NB4 (cell line): Measurements from ENCODE around the gene KLHL10.
A peak's percentile ranks its signal among the peaks of the same experiment; 100 is the strongest.
"Not testable (repeated sequence)": the region's sequence is repeated elsewhere in the genome, so short reads cannot be mapped to it uniquely, and the experiment has no call there.

Experiments used
- DNase-seq: peaks from one replicate; pipeline ENCODE4 v3.0.0; 2010; ENCODE audit warnings: low read depth
- H3K4me3 ChIP-seq: one replicate; pipeline ENCODE4 v1.5.1; 2011; ENCODE audit warnings: mild to moderate bottlenecking, low read depth, low read length, moderate library complexity
- CTCF ChIP-seq: IDR thresholded peaks from one replicate; pipeline ENCODE4 v1.5.1; 2012; ENCODE audit warnings: low read depth, low read length
- MAX ChIP-seq: IDR thresholded peaks from 2 replicates; pipeline ENCODE4 v1.6.1; 2011; ENCODE audit warnings: low read depth, low read length
- MYC ChIP-seq: IDR thresholded peaks from 2 replicates; pipeline ENCODE4 v1.6.1; 2011; ENCODE audit warnings: low read depth, low read length
- POLR2A ChIP-seq: IDR thresholded peaks from 2 replicates; pipeline ENCODE4 v1.6.1; 2011; ENCODE audit warnings: mild to moderate bottlenecking; ENCODE audit not compliant: insufficient read length; ENCODE audit errors: extremely low read depth

KLHL10 gene

DNA sequence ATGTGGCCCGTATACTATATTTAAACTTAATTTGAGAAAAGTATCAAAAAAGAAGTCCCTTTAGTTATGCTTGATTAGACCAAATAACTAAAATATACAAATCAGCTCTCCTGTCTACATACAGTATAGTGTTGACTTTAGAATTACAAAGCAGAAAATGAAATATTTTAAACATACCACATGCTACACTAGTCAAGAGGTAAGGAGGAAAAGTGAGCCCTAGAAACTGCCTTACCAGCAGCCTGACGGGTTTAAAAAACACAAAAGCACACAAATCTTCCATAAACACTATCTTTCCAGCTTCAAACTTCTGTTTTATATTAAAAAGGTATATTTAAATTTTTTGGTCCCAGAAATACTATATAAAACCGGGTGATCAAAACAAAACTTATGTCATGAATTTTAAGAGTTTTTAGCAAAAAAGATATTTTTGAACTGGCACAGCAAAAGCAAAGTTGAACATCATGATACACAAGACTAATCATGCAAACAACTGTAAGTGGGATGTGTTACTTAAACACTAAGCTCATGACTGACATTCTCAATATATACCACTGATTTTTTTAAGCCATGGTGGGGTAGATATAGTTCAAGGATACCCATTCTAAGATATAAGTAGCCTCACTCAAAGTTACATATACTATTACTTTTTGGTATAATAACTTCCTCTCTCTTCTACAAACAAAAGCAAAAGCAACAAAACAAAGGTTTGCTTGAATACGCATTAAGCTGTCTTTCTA, 11.8 kb downstream of the KLHL10 start:
- TF ChIP-seq CTCF (no peak), MAX (no peak), MYC (no peak), POLR2A (no peak)
- H3K4me3 ChIP-seq: no peak overlapping the region
- no peak for DNase-seq

DNA sequence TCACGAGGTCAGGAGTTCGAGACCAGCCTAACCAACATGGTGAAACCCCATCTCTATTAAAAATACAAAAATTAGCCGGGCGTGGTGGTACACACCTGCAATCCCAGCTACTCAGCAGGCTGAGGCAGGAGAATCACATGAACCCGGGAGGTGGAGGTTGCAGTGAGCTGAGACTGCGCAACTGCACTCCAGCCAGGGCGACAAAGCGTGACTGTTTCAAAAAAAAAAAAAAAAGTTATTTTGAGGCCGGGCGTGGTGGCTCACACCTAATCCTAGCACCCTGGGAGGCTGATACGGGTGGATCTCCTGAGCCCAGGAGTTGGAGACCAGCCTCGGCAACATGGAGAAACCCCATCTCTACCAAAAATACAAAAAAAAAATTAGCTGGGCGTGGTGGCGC, 13.8 kb downstream of the KLHL10 start:
- not testable (repeated sequence) for H3K4me3 ChIP-seq, DNase-seq

DNA sequence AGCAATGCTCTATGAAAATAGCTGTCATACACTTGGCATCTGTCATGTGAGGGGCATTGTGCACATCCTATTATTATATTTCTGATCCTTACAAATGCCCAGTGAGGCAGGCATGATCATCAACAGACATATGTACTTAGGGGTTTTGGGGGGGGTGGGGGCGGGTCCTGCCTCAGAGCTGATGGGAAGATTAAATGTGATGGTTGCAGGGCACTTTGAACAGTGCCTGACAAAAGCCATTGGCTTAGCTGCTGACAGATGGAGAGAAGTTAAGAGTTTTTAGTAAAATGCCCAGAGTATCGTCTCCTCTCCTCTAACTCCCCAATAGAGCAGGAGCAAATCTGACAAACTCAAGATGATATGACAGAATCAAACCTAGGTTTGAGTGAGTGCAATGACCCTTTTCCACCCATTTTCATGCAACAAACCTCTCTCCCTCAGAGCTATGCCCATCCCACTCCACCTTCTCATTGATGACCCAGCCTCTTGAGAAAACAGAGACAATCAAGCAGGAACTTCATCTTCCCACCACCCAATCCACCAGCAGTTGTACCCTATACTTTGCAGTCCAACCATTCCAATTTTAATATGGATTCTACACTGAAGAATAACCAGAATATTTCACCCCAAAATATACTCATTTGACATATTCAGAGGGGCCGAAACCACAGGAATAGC, 22.8 kb downstream of the KLHL10 start:
- TF ChIP-seq MYC: no peak
- TF ChIP-seq CTCF: no peak
- TF ChIP-seq MAX: no peak
- TF ChIP-seq POLR2A: no peak
- no peak for DNase-seq
- H3K4me3 ChIP-seq: no peak overlapping the region

GRCh38 chr17:41863074-41863848, 25.6 kb downstream of the KLHL10 start:
- no peak for TF ChIP-seq CTCF
- no peak for TF ChIP-seq MAX
- no peak for TF ChIP-seq POLR2A
- TF ChIP-seq MYC: no peak
- peak overlapping the region; percentile 14 for H3K4me3 ChIP-seq
- DNase-seq: no peak

GRCh38 chr17:41864498-41864835, 26.8 kb downstream of the KLHL10 start:
- H3K4me3 ChIP-seq: peak overlapping the region; percentile 73
- DNase-seq: no peak
- TF ChIP-seq MYC (no peak), MAX (no peak), CTCF (no peak), POLR2A (no peak)

DNA sequence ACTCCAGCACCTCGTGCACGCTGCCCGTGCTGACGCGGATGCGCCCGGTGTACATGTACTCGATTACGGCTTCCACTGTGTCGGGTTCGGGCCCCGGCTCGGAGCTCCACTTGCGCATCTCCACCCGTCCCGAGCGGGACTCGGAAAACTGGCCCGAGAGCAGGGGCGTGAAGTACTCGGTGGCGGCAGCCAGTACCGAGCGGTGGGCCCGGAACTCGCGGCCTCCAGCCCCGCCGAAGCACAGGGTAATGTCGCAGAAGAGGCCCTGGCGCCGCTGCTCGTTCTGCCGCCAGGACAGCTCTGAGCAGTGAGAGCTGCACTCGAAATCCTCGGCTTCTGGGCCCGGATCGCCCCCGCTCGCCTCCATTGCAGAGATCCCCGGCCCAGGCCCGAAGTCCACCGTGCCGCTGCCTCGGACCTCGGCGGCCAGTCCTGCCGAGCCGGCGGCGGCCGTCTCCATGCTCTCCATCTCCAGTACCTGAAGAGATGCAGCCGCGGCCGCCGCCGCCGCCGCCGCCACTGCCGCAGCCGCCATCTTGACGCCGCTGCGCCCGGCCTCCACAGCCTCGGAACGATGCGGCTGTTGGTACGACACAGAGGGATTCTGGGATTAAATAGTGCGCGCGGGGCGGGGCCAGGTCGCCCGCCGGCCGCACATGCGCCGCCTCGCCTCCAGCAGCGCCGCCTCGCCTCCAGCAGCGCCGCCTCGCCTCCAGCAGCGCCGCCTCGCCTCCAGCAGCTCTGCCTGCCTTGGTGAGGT, 27.4 kb downstream of the KLHL10 start, which contains the start of gene KLHL11:
TSS of gene KLHL11 (minus strand) at position 588 of the 760 bp plus-strand sequence. CDS start at position 535, 53 bp downstream.
- DNase-seq: peak; percentile 92
- TF ChIP-seq POLR2A: peak; percentile 81
- peak; percentile 80 for TF ChIP-seq MYC
- no peak for TF ChIP-seq CTCF
- TF ChIP-seq MAX: peak; percentile 80
- peak within 1 kb of the TSS; percentile 73 for H3K4me3 ChIP-seq
